ENCODE measurements around the gene FAM234B.

The FAM234B gene, protein sequence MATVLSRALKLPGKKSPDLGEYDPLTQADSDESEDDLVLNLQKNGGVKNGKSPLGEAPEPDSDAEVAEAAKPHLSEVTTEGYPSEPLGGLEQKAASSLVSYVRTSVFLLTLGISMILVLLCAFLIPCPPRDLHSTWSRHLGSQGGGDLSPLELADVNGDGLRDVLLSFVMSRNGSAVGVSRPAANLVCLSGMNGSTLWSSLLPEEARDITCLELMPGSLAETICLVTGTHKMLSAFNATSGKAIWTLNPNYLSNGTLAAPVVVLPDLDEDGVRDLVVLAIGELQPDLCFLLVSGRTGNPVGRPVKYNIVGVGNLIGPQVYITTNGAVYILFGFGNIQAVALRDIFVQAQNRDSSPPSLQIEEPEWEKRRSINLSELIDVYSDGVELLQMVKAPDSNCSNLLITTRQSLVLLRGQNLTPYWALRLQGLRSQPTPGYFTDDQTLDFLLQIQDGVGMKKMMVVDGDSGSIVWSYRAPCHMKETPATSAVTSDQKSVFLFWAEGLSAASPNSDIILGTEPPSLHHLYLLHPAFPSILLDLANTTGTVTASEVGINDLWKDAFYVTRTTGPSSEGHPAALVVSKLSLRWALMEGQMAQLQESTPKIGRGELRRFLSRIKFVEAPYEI

DNA sequence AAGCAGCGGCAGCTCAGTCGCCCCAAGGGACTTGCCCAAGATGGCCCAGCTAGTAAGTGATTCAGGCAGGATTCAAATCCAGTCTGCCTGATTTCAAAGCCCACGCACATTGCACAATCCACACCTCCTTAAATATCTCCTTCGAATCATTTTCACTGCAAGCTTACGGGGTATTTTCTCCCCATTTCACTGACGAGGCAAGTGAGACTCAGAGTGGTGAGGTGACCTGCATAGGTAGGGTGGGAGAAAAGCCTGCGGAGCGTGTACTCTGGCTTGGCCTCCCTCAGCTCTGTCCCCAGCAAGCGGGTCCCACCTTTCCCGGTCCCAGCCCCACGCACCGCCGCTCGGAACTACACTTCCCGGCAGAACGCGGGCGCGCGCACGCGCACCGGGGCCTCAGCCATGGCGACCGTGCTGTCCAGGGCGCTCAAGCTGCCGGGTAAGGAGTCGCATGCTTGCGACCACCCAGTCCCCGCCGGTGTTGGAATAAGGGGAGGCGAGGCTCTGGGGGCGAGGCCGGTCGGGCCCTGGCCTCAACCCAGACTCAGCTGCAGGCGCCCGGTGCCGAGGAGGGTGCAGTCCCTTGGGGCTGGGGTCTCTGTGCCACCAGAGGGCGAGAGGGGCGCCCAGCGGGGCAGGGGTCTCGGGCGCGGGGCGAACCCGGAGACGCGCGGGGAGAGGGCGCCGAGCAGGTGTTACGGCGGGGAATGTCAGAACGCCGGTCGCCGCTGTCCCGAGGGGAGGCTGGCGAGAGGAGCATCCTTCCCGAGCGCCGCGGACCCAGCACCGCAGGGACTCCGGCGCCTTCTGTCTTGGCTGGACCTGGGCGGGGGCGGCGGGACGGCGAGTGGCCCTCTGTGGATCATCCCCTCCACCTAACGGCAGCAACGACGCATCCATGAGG lies at the start of gene FAM234B:
Gene FAM234B (plus strand): TSS at position 380 of the 904 bp plus-strand sequence. CDS start 23 bp downstream, at position 403.
- peak; percentile 57 for DNase-seq

DNA sequence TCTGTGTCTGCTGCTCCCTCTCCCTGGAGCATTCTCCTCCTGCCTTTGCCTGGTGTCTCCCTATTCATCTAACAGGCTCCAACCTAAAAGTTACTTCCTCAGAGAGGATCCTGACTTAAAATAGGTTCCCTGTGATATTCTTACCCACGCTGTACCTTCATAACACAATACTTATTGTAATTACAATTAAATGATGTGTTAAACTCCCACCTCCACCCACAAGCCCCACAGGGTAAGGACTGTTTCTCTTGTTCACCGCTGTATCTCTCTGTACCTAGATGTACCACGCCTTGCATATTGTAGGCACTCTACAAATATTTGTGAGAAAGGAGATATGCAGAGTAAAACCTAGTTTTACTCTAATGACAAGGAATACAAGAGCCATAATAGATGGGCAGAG lies 49.1 kb upstream of the FAM234B start:
- no peak for DNase-seq

DNA sequence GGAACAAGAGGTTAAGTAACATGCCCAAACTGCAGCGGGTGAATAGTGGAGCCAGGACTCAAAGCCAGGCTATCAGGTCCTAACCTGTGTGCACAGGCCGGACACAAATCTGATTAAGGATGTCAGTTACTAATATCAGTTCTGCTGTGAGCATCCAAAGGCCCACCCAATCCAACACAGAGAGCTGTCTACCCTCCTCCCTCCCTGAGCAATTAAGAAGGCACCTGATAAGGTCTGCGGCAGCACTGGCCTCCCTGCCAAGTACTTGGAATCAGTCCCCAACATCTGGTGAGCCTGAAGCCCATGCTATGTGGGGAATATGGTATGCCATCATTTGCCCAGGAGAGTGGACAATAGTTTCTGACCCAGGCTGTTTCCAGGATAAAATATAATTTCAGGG lies 48.0 kb upstream of the FAM234B start:
- DNase-seq: no peak

DNA sequence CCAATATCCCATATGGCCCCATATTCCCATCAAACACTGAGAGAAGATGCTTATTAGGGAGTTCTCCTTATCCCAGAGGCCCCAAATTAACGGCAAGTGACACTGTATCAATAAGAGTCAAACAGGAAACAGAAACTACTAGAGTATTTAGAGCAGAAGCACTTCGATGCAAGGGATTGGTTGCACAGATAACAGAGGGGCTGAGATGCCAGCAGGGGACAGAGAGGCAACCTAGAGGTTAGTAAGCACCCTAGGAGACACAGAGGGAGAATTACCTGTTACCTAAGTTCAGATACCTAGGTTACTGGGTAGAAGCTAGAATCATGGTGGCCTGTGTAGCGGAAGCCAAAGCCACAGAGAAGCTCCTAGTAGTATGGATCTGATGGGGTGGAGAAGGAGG lies 47.0 kb upstream of the FAM234B start:
- no peak for DNase-seq

DNA sequence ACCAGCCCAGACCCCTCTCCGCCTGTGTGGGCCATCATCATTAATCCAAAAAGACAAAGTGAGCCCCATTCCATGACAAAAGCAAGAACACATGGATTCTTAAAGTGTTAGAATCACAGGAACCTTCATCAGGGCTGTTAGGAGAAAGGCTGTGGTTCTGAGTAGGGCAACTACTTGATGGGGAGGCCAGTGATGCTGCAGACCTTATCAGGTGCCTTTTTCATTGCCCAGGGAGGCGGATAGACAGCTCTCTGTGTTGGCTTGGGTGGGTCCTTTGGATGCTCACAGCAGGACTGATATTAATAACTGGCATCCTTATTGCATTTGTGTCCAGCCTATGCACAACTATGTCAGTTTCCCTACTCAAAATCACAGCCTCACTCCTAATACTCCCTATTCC lies 46.4 kb upstream of the FAM234B start:
- DNase-seq: no peak

DNA sequence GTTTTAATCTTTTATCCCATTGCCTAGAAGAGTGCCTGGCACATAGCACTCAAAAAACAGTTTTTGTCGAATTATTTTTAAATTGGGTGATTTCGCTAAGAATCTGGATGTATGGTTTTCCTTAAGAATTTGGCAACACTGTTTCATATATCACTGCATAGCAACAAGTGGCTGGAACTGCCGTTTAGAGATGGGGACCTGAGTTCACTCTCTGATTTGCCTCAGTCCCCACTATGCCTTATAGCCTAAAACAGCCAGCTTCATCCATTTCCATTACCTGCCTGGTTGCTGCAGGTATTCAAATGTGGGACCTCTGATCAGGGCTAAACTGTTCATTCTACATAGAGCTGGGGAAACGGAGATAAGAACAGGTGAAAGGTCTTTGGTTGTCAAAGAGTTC lies 45.9 kb upstream of the FAM234B start:
- DNase-seq: no peak

DNA sequence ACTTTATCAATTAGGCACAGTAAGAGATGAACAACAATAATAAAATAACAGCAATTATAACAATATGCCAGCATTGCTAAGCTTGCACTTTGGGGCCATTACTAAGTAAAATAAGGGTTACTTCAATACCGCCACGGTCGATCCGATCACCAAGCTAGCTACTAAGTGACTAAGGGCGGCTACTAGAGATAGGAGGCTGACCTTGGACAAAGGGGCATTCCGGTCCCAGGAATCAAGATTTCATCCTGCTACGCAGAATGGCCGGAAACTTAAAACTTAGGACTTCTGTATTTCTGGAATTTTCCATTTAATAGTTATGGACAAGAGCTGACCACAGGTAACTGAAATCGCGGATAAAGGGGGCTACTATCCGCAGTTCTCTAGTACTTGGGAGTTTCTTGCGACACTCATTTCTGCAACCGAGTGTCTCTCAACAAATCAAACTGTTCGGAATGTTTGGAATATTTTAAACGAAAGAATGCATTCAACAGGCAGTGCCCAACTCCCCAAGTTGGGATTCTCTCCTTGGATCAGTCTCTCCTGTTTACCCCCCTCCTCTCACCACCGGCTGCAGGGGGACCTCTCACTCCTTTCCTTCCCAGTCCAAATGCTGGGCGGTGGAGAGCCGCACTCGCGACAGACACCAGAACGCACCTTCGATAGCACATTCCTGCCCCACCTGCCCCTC lies 44.8 kb upstream of the FAM234B start:
- DNase-seq: peak; percentile 42

DNA sequence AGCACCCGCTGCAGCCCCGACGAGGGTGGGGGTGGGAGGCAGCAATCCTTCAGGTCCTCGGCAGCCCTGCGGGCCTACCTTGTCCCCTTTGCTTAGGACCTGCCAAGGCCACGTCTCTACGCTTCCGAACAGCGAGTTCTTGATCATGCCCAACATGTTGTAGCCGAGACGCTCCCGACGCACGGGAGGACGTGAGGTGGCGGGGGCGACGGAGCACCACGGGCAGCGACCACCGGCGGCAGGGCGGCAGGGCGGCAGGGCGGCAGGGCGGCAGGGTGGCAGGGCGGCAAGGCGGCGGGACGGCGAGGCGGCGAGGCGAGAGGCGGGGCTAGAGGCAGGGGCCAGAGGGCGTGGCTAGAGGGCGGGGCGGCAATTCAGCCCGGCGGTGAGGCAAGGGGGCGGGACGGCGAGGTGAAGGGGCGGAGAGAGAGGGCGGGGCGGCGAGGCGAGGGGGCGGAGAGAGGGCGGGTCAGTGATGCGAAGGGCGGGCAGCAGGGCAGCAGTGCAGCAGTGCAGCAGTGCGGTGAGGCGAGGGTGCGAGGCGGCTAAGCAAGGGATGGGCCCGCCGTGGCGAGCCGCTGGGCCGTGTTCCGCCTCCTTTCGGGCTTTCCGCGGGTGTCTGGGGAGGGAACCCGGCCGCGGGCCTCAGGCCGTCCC lies 44.1 kb upstream of the FAM234B start, which contains the start of gene HEBP1:
Gene HEBP1 (minus strand): TSS at position 307 of the 657 bp plus-strand sequence. CDS start 151 bp downstream, at position 156.
- DNase-seq: peak; percentile 92

DNA sequence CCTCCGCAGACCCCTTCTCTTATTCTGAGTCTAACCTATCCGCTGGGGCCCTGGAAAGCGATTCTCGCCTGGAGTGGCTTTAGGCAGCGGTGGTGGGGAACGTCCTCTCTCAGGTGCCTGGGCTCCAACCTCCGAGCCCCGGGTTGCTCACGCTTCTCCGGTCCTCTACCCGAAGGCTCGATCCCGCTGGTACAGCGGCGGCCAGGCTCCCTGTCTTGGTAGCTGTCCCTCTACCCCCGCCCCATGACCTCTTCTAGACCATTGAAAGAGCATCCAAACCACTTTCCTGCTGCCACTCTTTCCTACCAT lies 43.6 kb upstream of the FAM234B start:
- no peak for DNase-seq

DNA sequence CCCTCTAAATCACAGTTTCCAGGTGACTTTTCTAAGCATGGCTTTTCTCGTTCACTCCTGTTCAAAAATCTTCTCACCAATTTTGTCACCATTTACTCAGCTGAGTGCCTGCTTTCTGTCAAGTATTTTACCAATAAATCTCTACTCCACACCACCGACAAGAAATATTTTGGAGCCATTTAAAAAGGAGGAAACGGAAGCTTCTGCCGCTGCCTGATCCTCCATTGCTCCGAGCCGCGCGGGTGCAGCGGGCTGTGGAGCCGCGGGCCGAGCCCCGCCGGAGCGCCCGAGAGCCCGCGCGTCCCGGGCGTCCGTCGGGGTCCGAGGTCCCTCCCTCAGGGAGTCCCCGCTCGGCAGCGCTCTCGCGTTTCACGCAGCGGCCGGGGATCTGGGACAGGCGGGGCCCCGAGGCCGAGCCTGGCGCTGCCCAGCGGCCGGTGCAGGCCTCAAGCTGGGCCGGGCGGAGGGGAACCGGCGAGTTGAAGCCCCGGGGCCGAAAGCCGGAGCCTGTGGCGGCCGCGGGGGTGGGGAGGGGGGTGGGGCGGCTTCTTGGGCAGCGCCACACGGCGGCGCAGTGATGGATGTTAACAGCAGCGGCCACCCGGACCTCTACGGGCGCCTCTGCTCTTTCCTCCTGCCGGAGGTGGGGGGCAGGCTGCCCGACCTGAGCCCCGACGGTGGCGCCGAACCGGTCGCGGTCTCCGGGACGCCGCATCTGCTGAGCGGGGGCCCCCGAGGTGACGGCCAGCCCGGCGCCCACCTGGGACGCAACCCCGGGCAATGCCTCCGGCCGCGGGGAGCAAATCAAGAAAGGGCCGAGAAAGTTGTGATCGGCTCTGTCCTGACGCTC lies 43.0 kb upstream of the FAM234B start:
- peak; percentile 66 for DNase-seq

DNA sequence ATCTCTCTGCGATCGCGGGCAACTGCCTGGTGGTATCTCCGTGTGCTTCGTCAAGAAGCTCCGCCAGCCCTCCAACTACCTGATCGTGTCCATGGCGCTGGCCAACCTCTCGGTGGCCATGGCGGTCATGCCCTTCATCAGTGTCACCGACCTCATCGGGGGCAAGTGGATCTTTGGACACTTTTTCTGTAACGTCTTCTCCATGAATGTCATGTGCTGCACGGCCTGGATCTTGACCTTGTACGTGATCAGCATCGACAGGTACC lies 42.5 kb upstream of the FAM234B start:
- no peak for DNase-seq

DNA sequence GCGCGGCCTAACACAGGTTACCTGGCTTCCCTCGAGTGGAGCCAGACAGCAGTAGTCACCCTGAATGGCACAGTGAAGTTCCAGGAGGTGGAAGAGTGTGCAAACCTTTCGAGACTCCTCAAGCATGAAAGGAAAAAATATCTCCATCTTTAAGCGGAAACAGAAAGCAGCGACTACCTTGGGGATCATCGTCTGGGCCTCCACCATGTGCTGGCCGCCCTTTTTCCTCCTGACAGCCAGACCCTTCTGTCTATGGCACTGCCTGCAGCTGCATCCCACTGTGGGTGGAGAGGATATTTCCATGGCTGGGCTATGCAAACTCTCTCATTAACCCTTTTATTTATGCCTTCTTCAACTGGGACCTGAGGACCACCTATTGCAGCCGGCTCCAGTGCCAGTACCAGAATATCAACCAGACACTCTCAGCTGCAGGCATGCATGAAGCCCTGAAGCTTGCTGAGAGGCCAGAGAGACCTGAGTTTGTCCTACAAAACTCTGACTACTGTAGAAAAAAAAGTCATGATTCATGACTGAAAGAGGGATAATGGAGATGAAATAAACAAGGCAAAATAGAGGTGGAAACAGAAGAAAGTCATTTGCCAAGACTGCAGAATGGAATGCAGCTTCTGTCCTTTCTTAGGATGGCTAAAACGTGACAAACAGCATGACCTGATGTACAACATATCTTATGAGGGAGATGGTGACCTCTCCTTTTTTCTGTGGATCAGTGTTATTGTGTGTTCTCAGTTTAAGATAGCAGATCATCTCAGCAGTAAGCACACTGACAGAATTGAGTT lies 41.7 kb upstream of the FAM234B start:
- DNase-seq: peak; percentile 21

DNA sequence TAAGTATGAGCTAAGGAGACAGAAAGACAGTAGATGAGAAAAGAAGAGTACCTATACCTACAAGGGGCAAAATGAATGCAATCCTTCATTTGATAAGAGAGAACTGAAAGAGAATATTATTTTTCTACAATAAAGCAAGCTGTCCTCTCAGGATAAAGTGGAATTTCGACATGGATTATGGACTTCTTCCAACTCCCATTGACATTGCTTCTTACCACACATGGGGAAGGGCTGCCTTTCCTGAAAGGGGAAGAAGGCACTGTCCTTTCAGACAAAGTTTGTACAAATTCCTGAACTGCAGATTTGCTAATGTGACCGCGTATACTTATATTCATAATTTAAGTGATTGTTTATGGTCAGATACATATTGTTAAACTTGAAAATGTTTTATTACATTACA lies 39.8 kb upstream of the FAM234B start:
- peak; percentile 34 for DNase-seq

DNA sequence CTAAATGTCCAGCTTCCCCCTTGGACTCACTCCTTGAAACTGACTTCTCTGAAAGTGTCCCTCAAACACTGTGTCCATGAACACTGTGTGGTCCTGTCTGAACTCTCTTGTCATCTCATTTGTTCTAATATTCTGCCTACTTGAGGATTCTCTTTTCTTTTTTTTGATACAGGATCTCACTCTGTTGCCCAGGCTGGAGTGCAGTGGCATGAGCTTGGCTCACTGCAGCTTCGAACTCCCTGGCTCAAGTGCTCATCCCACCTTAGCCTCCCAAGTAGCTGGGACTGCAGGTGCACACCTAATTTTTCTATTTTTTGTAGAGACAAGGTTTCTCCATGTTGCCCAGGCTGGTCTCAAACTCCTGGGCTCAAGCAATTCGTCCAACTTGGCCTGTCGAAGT lies 39.2 kb upstream of the FAM234B start:
- no peak for DNase-seq

DNA sequence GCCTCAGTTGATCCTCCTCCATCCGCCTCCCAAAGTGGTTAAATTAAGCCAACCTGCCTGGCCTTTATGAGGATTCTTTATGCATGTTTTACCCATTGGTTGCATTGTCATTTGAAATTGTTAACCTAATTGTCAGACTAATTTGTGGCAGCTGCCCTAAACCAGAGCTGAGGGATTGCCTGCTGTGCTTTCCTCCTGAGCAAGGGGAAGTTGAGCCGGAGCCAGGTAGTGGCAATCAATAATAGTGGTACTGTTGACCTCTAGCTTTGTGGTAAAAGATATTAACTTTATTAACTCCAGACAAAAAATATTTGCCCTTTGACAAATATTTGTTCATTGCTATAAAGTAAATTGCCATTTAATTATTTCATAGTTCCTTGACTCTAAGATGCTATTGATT lies 38.5 kb upstream of the FAM234B start:
- no peak for DNase-seq

DNA sequence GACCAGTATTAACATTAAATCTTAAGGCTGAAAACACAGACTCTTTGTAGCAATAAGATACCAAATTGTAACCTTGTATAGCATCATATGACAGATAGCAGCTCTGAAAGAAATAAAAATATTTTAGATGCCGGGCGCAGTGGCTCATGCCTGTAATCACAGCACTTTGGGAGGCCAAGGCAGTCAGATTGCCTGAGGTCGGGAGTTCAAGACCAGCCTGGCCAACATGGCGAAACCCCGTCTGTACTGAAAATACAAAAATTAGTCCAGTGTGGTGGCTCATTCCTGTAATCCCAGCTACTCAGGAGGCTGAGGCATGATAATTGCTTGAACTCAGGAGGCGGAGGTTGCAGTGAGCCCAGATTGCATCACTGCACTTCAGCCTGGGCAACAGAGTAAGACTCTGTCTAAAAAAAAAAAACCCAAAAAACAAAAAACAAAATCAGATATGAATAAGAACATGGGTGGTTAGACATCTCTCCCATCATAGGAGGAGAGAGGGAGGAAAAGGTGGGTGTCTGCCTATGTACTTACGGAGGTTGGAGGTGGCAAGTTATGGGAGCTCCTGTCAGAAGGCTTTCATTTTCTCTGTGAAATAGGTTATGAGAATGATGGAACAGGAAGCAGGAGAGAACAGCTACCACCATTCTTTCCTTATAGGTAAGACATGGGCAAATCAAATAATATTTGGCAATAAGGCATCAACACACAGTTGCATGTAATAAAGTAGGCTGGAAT lies 36.5 kb upstream of the FAM234B start:
- peak; percentile 5 for DNase-seq

DNA sequence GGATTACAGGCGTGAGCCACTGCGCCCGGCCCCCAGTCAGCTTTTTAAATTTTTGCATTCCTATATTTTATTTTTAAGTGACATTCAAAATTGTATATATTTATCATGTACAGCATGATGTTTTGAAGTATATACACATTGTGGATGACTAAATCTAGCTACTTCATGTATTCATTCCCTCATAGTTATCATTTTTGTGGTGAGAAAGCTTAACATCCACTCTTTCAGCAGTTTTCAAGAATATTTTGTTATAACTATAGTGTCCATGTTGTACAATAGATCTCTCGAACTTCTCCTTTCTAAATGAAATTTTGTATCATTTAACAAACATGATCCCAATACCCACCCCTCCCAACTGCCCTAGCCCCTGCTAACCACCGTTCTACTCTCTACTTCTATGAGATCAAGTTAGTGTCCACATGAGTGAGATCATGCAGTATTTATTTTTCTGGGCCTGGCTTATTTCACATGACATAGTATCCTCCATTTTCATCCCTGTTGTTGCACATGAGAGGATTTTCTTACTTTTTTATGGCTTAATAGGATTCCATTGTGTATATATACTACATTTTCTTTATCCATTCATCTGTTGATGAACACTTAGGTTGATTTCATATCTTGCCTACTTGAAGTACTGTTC lies 35.3 kb upstream of the FAM234B start:
- DNase-seq: peak; percentile 48

DNA sequence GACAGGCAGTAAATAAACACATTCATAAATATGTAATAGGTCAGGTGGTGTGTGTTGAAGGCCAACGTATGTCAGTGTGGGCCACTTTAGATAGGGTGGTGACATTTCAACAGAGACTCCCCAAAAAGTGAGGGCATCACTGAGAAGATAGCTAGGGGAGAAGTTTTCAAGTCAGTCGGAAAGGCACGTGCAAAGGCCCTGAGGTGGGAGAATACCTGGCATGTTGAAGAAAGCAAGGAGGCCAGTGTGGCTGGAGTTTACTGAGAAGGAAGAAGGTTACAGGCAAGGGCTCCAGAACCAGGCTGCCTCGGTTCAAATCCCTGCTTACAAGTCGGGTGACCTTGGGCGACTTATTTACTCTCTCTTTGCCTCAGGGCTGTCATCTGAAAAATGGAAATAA lies 33.1 kb upstream of the FAM234B start:
- DNase-seq: no peak

DNA sequence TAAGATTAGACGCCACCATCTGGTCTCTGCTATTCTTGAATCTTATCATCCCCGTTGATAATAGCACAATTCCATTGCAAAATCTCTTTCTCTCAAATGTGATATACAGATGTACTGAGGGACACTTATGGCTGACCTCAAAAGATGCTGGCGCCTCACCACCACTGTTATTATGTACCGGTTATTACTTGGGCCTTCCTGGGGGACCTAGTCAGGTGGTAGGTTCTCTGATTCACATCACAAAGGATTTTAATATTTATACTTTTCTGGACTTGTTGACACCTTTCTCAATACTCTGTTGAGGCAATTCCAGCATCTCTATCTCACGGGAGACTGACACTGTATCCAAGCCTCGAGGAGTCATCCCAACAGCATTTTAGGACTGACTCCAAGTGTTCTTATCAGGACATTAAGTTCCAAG lies 21.3 kb upstream of the FAM234B start:
- DNase-seq: peak; percentile 12
